Colonic mucosa (tissue), 4 donors: ENCODE data around the gene FAM20B. TPM values are rescaled to one million over a fixed set of nuclear protein-coding genes. Genes with fewer than 3 reads are reported as not detected.

Source experiments
- DNase-seq: peaks from one replicate; pipeline ENCODE4 v3.0.0-alpha.2; 2020
- H3K27ac ChIP-seq: fragments of 200-600 bp; one replicate; pipeline ENCODE4 v1.8.0; 2021
- H3K27me3 ChIP-seq: fragments of 200-600 bp; one replicate; pipeline ENCODE4 v1.8.0; 2021
- H3K36me3 ChIP-seq: fragments of 200-600 bp; one replicate; pipeline ENCODE4 v1.8.0; 2021
- H3K4me1 ChIP-seq: fragments of 200-600 bp; one replicate; pipeline ENCODE4 v1.8.0; 2021; ENCODE audit warnings: mild to moderate bottlenecking
- H3K4me3 ChIP-seq: fragments of 200-600 bp; one replicate; pipeline ENCODE4 v1.8.0; 2021
- H3K9ac ChIP-seq, 2 donors: one replicate each; pipeline ENCODE4 v1.7.0; 2013; ENCODE audit warnings: control low read depth in 2 of 2, low read depth in 2 of 2, low read length in 2 of 2
- H3K9me3 ChIP-seq: fragments of 200-600 bp; one replicate; pipeline ENCODE4 v1.8.0; 2021
- intact Hi-C: fragments of 100-400 bp; cut with DNase I; formaldehyde crosslinking; loops from one replicate; pipeline ENCODE4 v1.14.1; 2022
- total RNA-seq, 2 donors: library from RNA; stranded (reverse); fragmentation: NEBNext Ultra II Directional in 1 of 2; extraction: Animal tissue kit (Norgen Biotek cat#: 25700) in 1 of 2; gene quantifications; one replicate each; pipeline ENCODE4 v1.2.1, GENCODE V29; 2021
- TF ChIP-seq, protein P1 (sequence below): fragments of 200-600 bp; IDR thresholded peaks from one replicate; pipeline ENCODE4 v1.8.0; 2022; ENCODE audit warnings: antibody characterized with exemption, mild to moderate bottlenecking
- donor health status: healthy.
- donor health status: DM: no; HTN: no; CAD: no.
- donor health status: DM: no; HTN: no; CAD: no.

The FAM20B gene
- total RNA-seq, 2 donors from 2014 or later: 38.9 to 45.1 TPM

DNA sequence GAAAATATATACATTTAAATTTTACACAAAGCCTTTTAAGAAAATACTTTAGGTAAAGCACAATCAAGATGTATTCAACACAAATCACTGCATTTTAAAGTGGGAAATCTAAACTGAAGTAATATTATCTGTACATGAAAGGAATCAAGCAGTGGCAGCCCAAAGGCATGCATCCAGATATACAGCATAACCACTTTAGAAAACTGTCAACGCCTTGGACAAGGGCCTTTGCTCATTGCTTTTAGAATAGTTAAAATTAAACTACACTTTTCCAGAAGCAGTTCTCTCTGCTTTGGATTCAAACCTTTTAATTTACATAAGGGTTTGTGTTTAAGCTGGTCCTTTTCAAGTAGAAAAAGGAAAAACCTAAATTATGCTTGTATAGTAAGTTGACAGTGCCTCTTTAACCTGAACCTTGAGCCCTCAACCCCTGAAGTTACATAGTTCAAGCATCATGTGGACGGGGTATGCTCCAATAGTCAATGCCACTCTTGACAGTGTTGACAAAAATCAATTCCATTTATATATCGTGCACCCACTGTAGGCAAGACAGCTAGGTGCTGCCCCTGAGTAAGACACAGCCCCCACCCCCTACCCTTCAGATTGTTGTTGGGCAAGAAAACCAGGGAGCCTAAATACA, 79.0 kb downstream of the FAM20B start:
- Histone ChIP-seq H3K4me1 (no peaks in the 10 kb centered on the region), H3K27me3 (no peaks in the 10 kb centered on the region), H3K9me3 (no peaks in the 10 kb centered on the region), H3K36me3 (no peaks in the 10 kb centered on the region), H3K9ac (no peak overlapping the region), H3K27ac (no peak overlapping the region), H3K4me3 (no peak overlapping the region)
- no peak for DNase-seq
- intact Hi-C loops: no loop called here
- TF ChIP-seq, protein P1, sequence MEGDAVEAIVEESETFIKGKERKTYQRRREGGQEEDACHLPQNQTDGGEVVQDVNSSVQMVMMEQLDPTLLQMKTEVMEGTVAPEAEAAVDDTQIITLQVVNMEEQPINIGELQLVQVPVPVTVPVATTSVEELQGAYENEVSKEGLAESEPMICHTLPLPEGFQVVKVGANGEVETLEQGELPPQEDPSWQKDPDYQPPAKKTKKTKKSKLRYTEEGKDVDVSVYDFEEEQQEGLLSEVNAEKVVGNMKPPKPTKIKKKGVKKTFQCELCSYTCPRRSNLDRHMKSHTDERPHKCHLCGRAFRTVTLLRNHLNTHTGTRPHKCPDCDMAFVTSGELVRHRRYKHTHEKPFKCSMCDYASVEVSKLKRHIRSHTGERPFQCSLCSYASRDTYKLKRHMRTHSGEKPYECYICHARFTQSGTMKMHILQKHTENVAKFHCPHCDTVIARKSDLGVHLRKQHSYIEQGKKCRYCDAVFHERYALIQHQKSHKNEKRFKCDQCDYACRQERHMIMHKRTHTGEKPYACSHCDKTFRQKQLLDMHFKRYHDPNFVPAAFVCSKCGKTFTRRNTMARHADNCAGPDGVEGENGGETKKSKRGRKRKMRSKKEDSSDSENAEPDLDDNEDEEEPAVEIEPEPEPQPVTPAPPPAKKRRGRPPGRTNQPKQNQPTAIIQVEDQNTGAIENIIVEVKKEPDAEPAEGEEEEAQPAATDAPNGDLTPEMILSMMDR: no peak

DNA sequence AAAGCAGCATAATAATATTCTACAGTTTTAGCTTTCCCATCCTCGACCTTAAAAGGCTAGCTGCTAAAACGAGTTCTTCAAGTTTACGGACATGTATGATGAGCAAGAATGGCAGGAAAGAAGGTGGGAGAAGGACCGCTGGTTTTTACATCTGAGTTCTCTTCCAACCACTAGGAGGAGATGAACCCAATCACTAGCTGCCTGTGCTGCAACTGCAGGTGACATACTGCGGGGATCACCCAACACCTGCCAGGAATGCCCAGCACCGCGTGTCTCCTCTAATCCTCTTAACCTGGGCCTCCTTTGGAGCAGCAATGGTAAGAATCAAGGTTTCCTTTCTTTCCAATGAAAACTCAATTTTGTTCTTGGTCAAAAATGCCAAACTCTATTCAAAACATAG, 79.7 kb downstream of the FAM20B start:
- intact Hi-C loops: no loop called here
- no peaks in the 10 kb centered on the region for H3K36me3 ChIP-seq
- H3K27me3 ChIP-seq: no peaks in the 10 kb centered on the region
- no peak overlapping the region for H3K27ac ChIP-seq
- no peak for DNase-seq
- H3K9ac ChIP-seq: no peak overlapping the region
- no peaks in the 10 kb centered on the region for H3K9me3 ChIP-seq
- TF ChIP-seq, protein P1: peak; percentile 20
- H3K4me1 ChIP-seq: no peaks in the 10 kb centered on the region
- H3K4me3 ChIP-seq: no peak overlapping the region

DNA sequence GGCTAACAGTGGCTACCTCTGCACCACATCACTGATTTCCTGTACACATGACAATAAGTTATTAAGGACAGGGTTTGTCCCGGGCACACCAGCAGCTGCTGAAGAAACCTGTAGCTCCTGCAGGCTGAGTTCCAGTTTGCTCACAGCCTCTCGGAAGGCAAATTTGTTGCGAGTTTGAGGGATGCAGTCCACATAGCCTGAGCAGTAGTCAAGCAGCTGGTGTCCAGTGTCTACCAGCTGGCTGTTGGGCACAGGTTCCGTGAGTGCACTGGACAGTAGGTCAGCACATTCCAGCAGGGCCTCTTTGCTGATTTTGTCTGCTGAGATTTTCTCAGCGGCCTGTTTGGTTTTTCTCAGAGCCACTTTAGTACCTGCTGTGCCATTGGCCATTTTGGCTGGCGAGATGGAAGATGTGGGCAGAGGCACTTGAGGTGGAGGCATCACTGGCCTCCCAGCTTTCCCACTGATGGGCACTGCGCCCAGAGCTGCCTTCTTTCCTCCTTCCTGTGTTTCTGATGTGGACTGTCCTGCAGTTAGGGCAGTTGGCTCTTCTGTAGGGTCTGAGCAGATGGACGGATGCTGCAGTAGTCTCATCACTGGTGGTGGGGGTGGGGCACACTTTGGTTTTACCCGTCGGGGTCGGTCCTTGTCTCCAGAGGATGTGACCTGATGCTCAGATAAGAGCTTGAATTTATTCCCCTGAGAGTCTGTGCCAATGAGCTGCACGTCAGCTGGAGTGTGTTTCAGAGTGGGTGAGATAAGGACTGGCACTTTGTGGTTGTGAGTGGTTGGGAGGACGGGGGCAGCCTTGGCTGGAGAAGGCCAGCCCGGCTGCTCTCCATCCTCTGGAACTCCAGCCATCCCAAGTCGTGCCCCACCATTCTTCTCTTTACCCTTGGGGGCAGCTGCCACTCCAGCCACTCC, 82.3 kb downstream of the FAM20B start:
- Histone ChIP-seq H3K27me3 (no peaks in the 10 kb centered on the region), H3K4me1 (no peaks in the 10 kb centered on the region), H3K9me3 (no peaks in the 10 kb centered on the region), H3K9ac (no peak overlapping the region), H3K4me3 (no peak overlapping the region), H3K27ac (no peak overlapping the region), H3K36me3 (no peaks in the 10 kb centered on the region)
- TF ChIP-seq, protein P1: no peak
- no peak for DNase-seq
- intact Hi-C loops: no loop called here

DNA sequence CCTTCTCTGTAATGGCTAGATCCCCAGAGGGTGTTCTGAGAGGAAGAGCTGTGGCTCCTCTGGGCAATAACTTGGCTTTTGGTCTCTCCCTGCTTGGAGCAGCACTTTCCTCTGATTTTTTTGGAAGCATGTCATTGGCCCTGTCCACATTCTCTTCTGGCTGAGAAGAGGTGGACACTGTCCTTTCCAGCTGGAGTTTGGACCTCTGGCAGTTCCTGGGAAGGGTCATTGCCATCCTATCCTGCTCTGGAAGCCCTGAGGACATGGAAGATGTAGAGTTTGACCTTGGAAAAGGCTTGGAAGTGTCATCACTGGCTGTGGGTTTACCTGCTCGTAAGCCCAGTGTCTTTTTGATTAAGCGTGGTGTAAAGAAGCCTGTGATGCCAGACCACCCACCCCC, 83.0 kb downstream of the FAM20B start:
- no peak overlapping the region for H3K27ac ChIP-seq
- H3K27me3 ChIP-seq: no peaks in the 10 kb centered on the region
- no peak for DNase-seq
- no peak overlapping the region for H3K9ac ChIP-seq
- intact Hi-C loops: no loop called here
- TF ChIP-seq, protein P1: no peak
- no peaks in the 10 kb centered on the region for H3K36me3 ChIP-seq
- H3K4me1 ChIP-seq: no peaks in the 10 kb centered on the region
- no peaks in the 10 kb centered on the region for H3K9me3 ChIP-seq
- H3K4me3 ChIP-seq: no peak overlapping the region

DNA sequence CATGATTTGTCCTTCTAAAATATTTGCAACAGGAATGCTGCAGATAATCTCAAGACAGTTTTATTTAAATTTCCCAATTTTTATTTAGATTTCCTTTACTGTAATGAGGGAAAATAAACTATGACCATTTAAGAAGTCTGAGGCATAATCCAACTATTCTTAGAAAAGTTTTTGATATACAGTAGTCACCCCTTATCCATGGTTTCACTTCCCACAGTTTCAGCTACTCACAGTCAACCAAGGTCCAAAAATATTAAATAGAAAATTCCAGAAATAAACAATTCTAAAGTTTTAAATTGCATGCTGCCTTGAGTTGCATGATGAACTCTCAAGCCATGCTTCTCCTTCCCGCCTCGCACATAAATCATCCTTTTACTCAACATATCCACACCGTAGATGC, 89.5 kb downstream of the FAM20B start:
- no peaks in the 10 kb centered on the region for H3K36me3 ChIP-seq
- intact Hi-C loops: no loop called here
- DNase-seq: no peak

More for the DNA sequence above, 89.5 kb downstream of the FAM20B start:
- H3K4me3 ChIP-seq: no peak overlapping the region
- no peaks in the 10 kb centered on the region for H3K27me3 ChIP-seq
- no peaks in the 10 kb centered on the region for H3K9me3 ChIP-seq
- TF ChIP-seq, protein P1: no peak
- H3K4me1 ChIP-seq: no peaks in the 10 kb centered on the region
- no peak overlapping the region for H3K9ac ChIP-seq
- H3K27ac ChIP-seq: no peak overlapping the region
